GM10847 (cell line): ENCODE measurements around the gene LINC01488.

Source experiments
- POLR2A ChIP-seq: IDR thresholded peaks from 2 replicates; pipeline ENCODE4 v1.6.1; 2011; ENCODE audit not compliant: insufficient read length; ENCODE audit errors: extremely low read depth

Gene LINC01488

DNA sequence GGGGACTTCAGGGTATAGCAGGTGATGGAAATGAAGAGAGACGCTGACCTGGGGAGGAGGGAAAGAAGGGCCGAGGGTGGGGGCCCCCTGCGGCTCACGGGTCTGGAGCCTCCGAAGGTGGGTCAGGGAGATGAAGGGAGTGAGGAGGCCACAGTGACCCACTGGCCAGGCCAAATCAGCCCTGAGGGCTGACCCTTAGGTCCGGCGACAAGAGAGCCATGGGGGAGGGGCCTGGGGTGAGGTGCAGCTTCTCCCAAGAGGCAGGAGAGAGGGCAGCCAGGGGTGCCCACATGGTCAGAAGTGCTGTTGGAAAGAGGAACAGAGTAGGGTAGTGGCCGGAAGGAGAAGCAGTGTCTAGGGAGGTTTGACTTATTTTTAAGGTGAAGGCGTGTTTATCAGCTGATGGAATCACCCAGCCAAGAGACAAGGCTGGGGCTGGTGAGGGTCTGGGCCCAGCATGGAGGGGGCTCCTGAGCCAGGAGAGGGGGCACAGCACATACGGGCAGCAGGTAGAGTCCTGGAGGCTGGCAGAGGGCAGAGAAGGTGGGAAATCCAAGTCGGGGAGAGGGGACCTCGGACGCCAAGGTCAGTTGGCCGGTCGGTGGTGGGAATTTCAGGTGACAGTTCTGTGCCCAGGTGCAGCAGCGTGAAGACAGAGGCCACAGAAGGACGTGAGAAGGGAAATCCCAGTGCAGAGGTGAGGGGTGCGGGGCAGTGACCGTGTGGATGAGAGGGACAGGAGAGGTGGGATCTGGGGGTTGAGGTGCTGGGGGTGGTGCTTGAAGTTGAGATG, 49.0 kb downstream of the LINC01488 start:
- no peak for TF ChIP-seq POLR2A

- TF ChIP-seq POLR2A: no peak
Observed at GRCh38 chr11:69531071-69531716, 49.7 kb downstream of the LINC01488 start.

- TF ChIP-seq POLR2A: no peak
Observed at GRCh38 chr11:69531717-69532088, 50.2 kb downstream of the LINC01488 start.

DNA sequence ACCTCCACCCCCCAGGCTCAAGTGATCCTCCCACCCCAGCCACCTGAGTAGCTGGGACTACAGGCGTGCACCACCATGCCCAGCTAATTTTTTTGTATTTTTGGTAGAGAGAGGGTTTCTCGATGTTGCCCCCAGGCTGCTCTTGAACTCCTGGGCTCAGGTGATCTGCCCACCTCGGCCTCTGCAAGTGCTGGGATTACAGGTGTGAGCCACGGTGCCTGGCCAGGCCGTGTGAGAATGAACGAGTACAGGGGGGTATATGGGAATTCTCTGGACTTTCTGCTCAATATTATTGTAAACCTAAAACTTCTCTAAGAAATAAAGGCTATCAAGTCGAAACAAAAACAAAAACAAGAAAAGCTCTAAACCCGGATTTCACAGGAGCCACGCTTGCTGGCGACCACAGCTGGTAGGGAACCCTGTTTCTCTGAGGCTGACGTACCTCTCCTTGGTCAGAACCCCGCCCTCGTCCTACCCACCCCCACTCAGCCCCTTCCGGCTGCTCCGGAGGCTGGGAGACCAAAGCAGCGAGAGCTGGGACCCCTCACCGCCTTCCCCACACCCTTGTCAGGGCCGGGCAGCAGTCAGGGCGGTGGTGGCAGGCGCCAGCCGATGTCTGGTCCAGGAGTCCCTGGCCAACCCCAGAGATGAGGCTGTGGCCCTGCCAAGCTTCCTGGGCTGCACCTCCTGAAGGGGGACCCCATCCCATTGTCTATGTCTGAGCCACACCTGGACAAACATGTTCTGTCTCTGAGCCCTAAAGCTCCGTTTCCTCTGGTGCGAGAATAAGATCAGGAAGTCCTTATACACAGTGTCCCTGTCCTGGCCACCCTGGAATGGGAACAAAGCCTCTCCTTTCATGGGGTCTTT, 52.1 kb downstream of the LINC01488 start:
- no peak for TF ChIP-seq POLR2A

GRCh38 chr11:69534166-69534530, 52.7 kb downstream of the LINC01488 start:
- TF ChIP-seq POLR2A: no peak

- TF ChIP-seq POLR2A: no peak
Observed at GRCh38 chr11:69535908-69536307, 54.4 kb downstream of the LINC01488 start.

- no peak for TF ChIP-seq POLR2A
Observed at GRCh38 chr11:69536406-69536805, 54.9 kb downstream of the LINC01488 start.

DNA sequence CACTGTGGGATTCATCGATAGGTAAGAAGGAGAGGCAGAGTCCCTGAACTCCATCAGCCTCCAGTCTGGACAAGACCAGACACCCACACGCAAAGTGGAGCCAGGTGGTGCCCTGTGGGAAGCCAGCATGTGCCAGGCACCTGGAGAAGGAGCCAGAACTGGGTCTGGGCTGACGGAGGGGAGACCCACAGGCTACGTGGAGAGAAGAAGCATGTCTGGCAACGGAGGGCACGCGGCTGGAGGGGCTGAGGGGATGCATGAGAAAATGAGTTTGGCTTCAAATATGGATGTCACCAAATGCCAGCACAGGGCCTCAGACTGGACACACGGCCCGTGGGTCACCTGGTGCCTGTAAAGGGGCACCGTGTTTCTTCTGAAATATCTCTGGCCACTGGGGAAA, 55.7 kb downstream of the LINC01488 start:
- no peak for TF ChIP-seq POLR2A

DNA sequence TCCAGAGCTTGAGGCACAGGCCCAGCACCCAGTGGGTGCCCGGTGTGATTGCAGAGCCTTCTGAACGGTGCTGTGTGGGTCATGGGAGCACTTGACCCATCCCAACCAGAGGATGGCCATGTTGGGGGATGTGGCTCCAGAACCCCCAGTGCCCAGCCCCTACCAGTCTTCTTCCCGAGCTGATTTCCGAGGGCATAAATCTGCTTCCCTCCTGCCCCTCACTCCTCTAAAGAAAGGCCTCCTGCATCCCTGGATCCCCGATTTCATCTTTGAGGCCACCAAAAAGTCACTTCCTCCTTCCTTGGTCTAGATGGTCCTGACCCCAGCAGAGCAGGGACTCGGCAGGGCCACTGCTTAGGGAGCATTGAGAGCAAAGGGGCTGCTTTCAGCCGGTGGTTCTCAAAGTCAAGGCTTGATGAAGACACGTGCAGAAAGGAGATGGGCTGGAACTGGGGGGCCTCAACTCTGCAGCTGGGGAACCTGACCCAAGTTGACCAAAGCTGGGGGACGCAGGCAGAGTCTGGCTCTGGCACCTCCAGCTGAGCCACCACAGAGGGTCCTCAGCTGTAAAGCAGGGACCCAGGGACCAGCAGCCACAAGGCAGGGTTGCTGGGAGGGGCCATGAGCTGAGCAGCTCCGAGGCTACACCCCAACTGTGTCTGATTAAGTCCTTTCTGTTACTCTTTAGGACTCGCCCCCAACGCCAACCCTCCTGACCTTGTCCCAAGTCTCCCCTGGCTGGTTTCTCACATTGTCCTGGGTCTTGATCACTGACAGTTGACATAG, 56.6 kb downstream of the LINC01488 start:
- no peak for TF ChIP-seq POLR2A

DNA sequence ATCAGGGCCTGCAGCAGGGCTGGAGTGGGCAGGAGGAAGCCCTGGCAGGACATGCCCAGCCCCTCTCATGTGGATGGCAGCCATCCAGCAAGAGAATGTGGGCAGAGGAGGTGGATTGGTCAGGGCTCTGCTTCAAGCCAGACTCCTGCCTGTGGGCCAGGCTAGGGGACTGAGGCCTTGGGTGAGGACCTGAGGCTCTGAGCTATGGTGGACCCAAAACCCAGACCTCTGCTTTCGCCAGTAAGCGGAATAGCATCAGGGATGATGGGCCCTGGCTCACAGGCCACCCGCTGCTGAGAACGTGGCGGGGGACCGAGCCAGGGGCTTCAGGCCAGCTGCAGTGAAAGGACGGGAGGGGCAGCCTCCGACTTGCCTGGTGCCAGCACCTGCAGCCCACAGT, 57.4 kb downstream of the LINC01488 start:
- TF ChIP-seq POLR2A: no peak

DNA sequence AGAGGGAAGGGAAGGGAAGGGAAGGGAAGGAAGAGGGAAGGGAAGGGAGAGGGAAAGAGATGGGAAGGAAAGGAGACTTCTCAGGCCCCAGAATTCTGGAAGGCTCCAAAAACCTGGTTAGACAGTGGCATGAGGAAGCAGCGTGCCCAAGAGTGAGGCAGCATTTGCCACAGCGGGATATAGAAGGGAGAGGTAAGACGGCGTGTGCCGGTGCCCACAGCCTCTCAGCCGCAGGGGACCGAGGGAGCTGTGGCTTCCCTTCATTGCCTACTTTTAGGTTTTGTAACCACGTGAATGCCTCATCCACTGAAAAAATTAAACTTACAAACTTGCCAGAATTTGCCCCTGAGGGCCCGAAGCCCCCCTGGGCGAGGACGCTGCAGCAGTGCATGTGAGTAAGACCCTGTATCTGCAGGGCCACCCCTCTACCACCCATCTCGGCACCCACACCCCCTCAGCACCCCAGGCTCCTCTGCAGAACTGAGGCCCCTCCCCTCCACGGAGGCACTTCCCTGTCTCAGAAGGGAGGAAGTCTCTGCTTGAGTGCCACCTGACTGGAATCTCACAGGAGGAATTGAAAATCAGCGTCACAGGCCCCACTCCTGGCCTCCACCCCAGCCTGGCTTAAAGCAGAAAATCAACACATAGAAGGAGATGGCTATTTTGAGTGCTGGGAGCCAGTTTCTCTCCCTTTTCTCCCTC, 58.1 kb downstream of the LINC01488 start:
- TF ChIP-seq POLR2A: no peak

DNA sequence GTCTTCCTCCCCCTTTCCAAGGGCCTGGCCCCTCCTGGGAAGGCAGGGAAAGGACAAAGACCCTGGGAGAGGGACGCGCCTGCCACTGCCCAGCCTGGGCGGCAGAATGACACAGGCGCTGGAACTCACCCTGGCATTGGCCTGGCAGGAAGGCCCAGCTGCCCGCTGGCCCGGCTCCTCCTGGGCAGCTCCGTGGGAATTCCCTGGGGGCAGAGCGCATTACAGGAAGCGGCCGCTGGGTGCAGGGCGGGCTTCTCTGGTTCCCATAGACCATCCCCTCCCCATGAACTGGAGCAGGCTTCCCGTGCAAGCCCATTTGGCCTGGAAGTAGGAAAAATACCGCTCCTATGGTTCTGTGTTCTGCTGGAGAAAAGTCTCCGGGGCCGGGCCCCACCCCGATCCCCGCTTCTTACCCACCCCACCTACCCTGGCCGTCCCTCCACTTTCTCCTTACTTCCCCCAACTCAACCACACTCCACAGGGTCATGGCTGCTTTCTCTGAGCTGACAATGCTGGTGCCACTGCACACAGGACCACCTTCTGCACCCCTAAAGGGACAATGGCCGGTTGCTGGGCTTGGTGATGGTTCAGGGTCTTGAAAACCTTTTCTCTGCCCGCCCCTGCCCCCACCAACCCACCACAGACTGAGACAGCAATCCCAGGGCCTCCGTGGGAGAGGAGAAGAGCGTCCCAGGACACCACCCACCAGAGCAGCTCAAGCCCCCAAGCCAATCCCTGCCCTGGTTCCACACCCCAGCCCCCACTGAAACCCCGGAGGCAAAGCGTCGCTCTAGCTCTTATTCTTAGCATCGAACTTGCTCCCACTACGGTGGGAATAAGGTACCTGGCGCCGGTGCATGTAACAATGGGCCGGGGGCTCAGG, 58.9 kb downstream of the LINC01488 start:
- no peak for TF ChIP-seq POLR2A

DNA sequence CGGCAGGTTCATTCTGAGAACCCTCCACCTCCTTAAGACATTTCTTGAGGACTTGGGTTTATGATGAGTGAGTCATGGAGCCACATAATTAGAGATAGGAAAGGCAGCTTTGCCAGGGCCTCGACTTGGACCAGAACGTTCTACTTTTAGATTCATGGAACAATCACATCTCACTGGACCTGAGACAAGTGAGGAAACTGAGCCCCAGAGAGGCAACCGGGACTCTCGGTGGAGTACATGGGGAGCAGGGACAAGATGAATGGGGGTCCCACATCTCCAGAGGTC, 59.5 kb downstream of the LINC01488 start:
- no peak for TF ChIP-seq POLR2A
